Measurements from ENCODE around the gene ZBED5. TPM values are rescaled to one million over a fixed set of nuclear protein-coding genes. Genes with fewer than 3 reads are reported as not detected.

The ZBED5 gene
- total and polyA plus RNA-seq, 9 of the 15 experiments (the other 6 are each of a cell fraction or from before 2014, with no cell fraction given) = 12.4 to 70.7 (median 26.8) TPM

DNA sequence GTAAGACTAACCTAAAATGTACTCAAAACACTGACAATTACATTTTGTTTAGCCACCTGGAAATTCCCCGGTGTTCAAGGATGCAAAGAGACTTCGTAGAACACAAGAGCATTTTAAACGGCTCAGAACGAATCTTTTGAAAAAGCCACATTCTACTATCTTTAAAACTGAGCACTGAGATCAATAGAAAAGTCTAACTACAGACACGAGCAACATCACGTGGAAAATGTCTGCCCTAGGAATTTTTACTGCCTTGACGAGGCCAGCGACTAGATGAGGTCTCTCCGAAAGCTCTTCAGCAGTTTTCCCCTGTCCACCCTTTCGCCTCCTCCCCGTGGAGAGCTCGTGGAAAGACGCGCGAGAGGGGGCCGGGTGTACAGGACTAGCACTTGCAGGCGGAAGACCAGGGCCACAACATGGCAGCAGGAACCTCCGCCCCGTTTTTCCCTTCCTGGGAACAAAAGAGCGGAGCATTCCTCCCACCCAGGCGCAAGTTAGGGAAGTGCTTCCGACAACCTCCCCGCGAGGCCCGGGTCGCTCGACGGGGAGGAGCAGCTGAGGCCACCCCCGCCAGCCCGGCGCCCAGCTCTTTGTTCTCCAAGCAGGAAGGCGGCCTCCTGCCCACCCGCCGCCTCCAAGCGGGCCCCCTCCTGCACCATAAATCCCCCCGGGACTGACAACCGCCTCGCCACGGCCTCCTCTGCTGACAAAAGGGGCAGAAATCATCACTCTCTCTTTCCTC, 50.2 kb downstream of the ZBED5 start (continued):
- TF ChIP-seq ARID3A (IDR thresholded peaks at IDR 0.05; ENCODE audit: borderline replicate concordance, low read depth, low read length) (no peak), TFAP4 (CRISPR knock-in tag; IDR thresholded peaks at IDR 0.05; ENCODE audit: borderline replicate concordance) (peak; percentile 44; the same call in 1 of the 2 replicates), ZNF76 (CRISPR knock-in tag; IDR thresholded peaks at IDR 0.05; ENCODE audit: borderline replicate concordance) (no peak), PYGO2 (tag; IDR thresholded peaks at IDR 0.05) (no peak), ZNF217 (CRISPR knock-in tag; IDR thresholded peaks at IDR 0.05) (no peak), CREBBP (IDR thresholded peaks at IDR 0.05; ENCODE audit: low read depth, low read length) (no peak), NFATC3 (IDR thresholded peaks at IDR 0.05) (no peak), ILK (tag; IDR thresholded peaks at IDR 0.05; ENCODE audit: borderline replicate concordance, low read depth) (no peak), ZNF384 (IDR thresholded peaks at IDR 0.05; ENCODE audit: low read depth, low read length) (no peak), U2AF2 (optimal IDR thresholded peaks at IDR 0.05; ENCODE audit: low read depth, low read length) (no peak), USF1 (CRISPR knock-in tag; IDR thresholded peaks at IDR 0.05) (no peak), MTF1 (CRISPR knock-in tag; IDR thresholded peaks at IDR 0.05; ENCODE audit: borderline replicate concordance) (no peak), IRF9 (tag; IDR thresholded peaks at IDR 0.05) (no peak), HIVEP1 (CRISPR knock-in tag; IDR thresholded peaks at IDR 0.05) (0 out of 2 replicates have a peak, but pooled peaks have one; percentile 64), MYNN (IDR thresholded peaks at IDR 0.05) (no peak), MYNN (CRISPR knock-in tag; IDR thresholded peaks at IDR 0.05) (no peak), KLF1 (tag; IDR thresholded peaks at IDR 0.05) (no peak), ATF7 (IDR thresholded peaks at IDR 0.05) (no peak), SMAD4 (CRISPR knock-in tag; conservative IDR thresholded peaks at IDR 0.05) (no peak), ZNF23 (CRISPR knock-in tag; IDR thresholded peaks at IDR 0.05) (no peak), SAFB (IDR thresholded peaks at IDR 0.05; ENCODE audit: borderline replicate concordance, low read depth, low read length) (peak; percentile 42; the same call in 1 of the 2 replicates)
- TF ChIP-seq, protein P1, sequence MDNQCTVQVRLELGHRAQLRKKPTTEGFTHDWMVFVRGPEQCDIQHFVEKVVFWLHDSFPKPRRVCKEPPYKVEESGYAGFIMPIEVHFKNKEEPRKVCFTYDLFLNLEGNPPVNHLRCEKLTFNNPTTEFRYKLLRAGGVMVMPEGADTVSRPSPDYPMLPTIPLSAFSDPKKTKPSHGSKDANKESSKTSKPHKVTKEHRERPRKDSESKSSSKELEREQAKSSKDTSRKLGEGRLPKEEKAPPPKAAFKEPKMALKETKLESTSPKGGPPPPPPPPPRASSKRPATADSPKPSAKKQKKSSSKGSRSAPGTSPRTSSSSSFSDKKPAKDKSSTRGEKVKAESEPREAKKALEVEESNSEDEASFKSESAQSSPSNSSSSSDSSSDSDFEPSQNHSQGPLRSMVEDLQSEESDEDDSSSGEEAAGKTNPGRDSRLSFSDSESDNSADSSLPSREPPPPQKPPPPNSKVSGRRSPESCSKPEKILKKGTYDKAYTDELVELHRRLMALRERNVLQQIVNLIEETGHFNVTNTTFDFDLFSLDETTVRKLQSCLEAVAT (IDR thresholded peaks at IDR 0.05) = 0 out of 4 replicates have a peak, but pooled peaks have one; percentile 14 to 29
- TF ChIP-seq, protein P2, sequence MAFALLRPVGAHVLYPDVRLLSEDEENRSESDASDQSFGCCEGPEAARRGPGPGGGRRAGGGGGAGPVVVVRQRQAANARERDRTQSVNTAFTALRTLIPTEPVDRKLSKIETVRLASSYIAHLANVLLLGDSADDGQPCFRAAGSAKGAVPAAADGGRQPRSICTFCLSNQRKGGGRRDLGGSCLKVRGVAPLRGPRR (CRISPR knock-in tag; IDR thresholded peaks at IDR 0.05) = no peak
